ENCODE results near the gene MOCOS.

MOCOS gene

DNA sequence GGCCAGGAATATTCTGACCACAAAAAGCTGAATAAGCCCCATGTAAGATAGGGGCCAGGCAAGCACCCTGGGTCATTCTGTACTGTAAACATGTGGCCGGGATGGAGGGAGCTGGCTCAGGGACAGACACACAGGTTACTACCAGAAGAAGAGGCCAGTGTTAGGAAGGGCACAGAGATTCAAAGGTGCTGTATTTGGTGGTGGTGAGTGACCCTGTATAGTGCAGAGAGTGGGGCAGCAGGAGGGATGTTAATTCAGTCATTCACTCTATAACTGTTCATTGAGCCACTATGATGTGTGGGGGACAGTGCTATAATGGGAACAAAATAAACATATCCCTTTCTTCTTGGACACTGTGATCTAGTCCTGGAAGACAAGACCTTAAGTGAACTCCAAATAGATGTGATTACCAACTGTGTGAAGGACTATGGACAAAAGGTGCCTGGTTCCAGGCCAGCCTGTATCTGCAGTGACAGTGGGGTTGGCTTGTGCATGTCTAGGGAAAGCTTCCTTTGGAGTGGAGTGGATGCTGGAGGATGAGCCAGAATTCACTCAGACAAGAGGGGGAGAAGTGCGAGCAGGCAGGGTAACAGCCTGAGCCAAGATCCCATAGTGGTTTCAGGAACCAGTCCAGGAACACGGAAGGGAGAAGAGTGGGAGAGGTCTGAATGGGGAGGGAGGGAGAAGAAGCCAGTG, 8.3 kb downstream of the MOCOS start:
- POLR2A ChIA-PET = no interaction called here
- Histone ChIP-seq H3K36me3 (ENCODE audit: control insufficient read depth in 2 of 2, insufficient read depth in 1 of 2, low read length in 2 of 2) (peaks cover 0 to 12% of the 10 kb centered on the region in 2 experiments; a peak in 1 of 3 replicates), H3K9me3 (ENCODE audit: control insufficient read depth, insufficient read depth, low read depth, low read length) (no peaks in the 10 kb centered on the region), H3K27ac (ENCODE audit: extremely low read depth, low read depth, low read length) (no peak overlapping the region), H3K4me3 (ENCODE audit: low read depth, low read length) (no peak overlapping the region), H3K4me1 (ENCODE audit: control insufficient read depth, insufficient read depth, low read length) (no peaks in the 10 kb centered on the region)
- TF ChIP-seq ZNF302 (tag by site-specific recombination; IDR thresholded peaks at IDR 0.05; ENCODE audit: low read depth) = no peak
- TF ChIP-seq HOXD13 (CRISPR knock-in tag; IDR thresholded peaks at IDR 0.05; ENCODE audit: borderline replicate concordance) = no peak
- no peak for TF ChIP-seq ZNF433 (tag by site-specific recombination; IDR thresholded peaks at IDR 0.05; ENCODE audit: low read depth)
- no peak for TF ChIP-seq ZNF837 (tag by site-specific recombination; IDR thresholded peaks at IDR 0.05)
- TF ChIP-seq, protein P1, sequence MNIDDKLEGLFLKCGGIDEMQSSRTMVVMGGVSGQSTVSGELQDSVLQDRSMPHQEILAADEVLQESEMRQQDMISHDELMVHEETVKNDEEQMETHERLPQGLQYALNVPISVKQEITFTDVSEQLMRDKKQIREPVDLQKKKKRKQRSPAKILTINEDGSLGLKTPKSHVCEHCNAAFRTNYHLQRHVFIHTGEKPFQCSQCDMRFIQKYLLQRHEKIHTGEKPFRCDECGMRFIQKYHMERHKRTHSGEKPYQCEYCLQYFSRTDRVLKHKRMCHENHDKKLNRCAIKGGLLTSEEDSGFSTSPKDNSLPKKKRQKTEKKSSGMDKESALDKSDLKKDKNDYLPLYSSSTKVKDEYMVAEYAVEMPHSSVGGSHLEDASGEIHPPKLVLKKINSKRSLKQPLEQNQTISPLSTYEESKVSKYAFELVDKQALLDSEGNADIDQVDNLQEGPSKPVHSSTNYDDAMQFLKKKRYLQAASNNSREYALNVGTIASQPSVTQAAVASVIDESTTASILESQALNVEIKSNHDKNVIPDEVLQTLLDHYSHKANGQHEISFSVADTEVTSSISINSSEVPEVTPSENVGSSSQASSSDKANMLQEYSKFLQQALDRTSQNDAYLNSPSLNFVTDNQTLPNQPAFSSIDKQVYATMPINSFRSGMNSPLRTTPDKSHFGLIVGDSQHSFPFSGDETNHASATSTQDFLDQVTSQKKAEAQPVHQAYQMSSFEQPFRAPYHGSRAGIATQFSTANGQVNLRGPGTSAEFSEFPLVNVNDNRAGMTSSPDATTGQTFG (tag by site-specific recombination; IDR thresholded peaks at IDR 0.05; ENCODE audit: borderline replicate concordance) = no peak
- TF ChIP-seq ZNF791 (tag by site-specific recombination; IDR thresholded peaks at IDR 0.05) = no peak
- no peak for TF ChIP-seq ZFP69B (tag by site-specific recombination; IDR thresholded peaks at IDR 0.05)
- no peak for TF ChIP-seq ZNF404 (tag by site-specific recombination; IDR thresholded peaks at IDR 0.05)
- CTCF ChIA-PET = no interaction called here

DNA sequence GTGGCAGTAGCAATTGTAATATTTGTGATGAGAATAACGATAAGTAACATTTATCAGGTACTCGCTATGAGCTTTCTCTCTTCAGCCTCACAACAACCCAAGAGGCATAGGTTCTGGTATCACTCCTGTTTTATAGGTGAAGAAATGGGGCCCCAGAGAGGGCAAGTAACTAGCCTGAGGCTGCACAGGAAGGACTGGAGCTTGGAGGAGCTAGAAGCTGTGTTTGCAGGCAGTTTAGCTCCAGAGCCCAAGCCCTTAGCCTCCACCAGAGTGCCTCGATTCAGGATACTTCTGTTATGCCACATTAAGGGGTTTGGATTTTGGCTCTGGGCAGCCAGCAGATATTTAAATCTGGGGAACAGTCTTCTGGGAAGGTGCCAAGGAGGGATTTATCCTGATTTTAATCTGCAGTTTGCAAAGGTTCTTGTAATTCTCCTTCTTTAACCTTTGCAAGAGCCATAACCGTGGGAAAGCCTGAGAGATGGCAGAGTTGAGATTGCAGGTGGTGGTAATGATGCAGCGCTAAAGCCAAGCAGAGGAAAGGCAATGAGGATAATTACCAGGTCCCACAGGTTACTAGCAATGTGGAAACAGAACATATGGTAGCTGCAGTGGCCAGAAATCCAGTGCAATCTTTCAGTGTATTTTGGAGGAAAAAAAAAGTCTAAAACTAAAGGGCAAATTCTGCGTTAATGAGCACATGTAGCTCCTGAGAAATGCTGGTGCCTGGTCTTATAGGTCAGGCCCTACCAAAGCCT, 9.1 kb downstream of the MOCOS start:
- no peaks in the 10 kb centered on the region for H3K9me3 ChIP-seq (ENCODE audit: control insufficient read depth, insufficient read depth, low read depth, low read length)
- ChIA-PET CTCF (interaction anchor here (1.3 kb wide), 1 partner anchor 88 kb away, joined by 4 read pairs; no protein-coding TSS in a partner anchor), POLR2A (no interaction called here)
- TF ChIP-seq ZNF37A (tag by site-specific recombination; IDR thresholded peaks at IDR 0.05) = no peak
- no peak for TF ChIP-seq SCRT1 (tag by site-specific recombination; IDR thresholded peaks at IDR 0.05; ENCODE audit: borderline replicate concordance)
- TF ChIP-seq, protein P2, sequence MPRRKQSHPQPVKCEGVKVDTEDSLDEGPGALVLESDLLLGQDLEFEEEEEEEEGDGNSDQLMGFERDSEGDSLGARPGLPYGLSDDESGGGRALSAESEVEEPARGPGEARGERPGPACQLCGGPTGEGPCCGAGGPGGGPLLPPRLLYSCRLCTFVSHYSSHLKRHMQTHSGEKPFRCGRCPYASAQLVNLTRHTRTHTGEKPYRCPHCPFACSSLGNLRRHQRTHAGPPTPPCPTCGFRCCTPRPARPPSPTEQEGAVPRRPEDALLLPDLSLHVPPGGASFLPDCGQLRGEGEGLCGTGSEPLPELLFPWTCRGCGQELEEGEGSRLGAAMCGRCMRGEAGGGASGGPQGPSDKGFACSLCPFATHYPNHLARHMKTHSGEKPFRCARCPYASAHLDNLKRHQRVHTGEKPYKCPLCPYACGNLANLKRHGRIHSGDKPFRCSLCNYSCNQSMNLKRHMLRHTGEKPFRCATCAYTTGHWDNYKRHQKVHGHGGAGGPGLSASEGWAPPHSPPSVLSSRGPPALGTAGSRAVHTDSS (tag by site-specific recombination; IDR thresholded peaks at IDR 0.05) = no peak
- no peak overlapping the region for H3K4me3 ChIP-seq (ENCODE audit: low read depth, low read length)
- peaks cover 0 to 18% of the 10 kb centered on the region in 2 experiments; a peak in 1 of 3 replicates for H3K36me3 ChIP-seq (ENCODE audit: control insufficient read depth in 2 of 2, insufficient read depth in 1 of 2, low read length in 2 of 2)
- no peaks in the 10 kb centered on the region for H3K4me1 ChIP-seq (ENCODE audit: control insufficient read depth, insufficient read depth, low read length)
- H3K27ac ChIP-seq (ENCODE audit: extremely low read depth, low read depth, low read length) = no peak overlapping the region

DNA sequence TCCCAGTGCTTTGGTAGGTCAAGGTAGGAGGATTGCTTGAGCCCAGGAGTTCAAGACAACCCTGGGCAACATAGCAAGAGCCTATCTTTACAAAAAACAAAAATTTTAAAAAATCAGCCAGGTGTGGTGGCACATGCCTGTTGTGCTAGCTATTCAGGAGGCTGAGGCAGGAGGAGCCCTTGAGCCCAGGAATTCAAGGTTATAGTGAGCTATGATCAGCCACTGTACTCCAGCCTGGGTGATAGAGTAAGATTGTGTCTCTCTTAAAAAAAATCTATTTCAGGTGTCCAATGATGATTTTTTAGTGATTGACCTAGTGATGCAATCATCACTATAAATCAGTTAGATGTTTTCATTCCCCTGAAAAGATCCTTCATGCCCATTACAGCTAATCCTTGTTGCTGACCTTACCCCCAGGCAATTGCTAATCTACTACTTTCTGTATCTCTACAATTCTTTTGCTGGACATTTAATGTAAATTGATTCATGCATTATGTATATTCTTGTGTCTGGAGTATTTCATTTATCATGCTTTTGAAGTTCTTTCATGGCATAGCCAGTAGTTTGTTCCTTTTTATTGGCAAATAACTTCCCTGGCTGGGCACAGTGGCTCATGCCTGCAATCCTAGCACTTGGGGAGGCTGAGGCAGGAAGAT, 10.3 kb downstream of the MOCOS start:
- ChIA-PET POLR2A (interaction anchor here (0.5 kb wide), 1 partner anchor 56 kb away, joined by 7 read pairs; no protein-coding TSS in a partner anchor), CTCF (interaction anchor here (1.3 to 1.4 kb wide), 2 partner anchors 87 to 180 kb away, joined by 3 to 4 read pairs; no protein-coding TSS in a partner anchor)
- Histone ChIP-seq H3K9me3 (ENCODE audit: control insufficient read depth, insufficient read depth, low read depth, low read length) (no peaks in the 10 kb centered on the region), H3K4me3 (ENCODE audit: low read depth, low read length) (no peak overlapping the region), H3K27ac (ENCODE audit: extremely low read depth, low read depth, low read length) (no peak overlapping the region), H3K4me1 (ENCODE audit: control insufficient read depth, insufficient read depth, low read length) (no peaks in the 10 kb centered on the region), H3K36me3 (ENCODE audit: control insufficient read depth in 2 of 2, insufficient read depth in 1 of 2, low read length in 2 of 2) (peaks cover 0 to 18% of the 10 kb centered on the region in 2 experiments; a peak in 1 of 3 replicates)
- TF ChIP-seq ZFP41 (tag by site-specific recombination; IDR thresholded peaks at IDR 0.05; ENCODE audit: borderline replicate concordance) (no peak), GLI4 (tag by site-specific recombination; IDR thresholded peaks at IDR 0.05) (no peak), ZFP37 (tag by site-specific recombination; IDR thresholded peaks at IDR 0.05) (no peak), SP7 (tag by site-specific recombination; IDR thresholded peaks at IDR 0.05) (no peak), BCL11A (tag by site-specific recombination; IDR thresholded peaks at IDR 0.05; ENCODE audit: low read depth) (no peak), ZNF624 (tag by site-specific recombination; IDR thresholded peaks at IDR 0.05) (no peak)
- TF ChIP-seq, protein P3, sequence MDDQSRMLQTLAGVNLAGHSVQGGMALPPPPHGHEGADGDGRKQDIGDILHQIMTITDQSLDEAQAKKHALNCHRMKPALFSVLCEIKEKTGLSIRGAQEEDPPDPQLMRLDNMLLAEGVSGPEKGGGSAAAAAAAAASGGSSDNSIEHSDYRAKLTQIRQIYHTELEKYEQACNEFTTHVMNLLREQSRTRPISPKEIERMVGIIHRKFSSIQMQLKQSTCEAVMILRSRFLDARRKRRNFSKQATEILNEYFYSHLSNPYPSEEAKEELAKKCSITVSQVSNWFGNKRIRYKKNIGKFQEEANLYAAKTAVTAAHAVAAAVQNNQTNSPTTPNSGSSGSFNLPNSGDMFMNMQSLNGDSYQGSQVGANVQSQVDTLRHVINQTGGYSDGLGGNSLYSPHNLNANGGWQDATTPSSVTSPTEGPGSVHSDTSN (CRISPR knock-in tag; IDR thresholded peaks at IDR 0.05) = no peak
- TF ChIP-seq, protein P4, sequence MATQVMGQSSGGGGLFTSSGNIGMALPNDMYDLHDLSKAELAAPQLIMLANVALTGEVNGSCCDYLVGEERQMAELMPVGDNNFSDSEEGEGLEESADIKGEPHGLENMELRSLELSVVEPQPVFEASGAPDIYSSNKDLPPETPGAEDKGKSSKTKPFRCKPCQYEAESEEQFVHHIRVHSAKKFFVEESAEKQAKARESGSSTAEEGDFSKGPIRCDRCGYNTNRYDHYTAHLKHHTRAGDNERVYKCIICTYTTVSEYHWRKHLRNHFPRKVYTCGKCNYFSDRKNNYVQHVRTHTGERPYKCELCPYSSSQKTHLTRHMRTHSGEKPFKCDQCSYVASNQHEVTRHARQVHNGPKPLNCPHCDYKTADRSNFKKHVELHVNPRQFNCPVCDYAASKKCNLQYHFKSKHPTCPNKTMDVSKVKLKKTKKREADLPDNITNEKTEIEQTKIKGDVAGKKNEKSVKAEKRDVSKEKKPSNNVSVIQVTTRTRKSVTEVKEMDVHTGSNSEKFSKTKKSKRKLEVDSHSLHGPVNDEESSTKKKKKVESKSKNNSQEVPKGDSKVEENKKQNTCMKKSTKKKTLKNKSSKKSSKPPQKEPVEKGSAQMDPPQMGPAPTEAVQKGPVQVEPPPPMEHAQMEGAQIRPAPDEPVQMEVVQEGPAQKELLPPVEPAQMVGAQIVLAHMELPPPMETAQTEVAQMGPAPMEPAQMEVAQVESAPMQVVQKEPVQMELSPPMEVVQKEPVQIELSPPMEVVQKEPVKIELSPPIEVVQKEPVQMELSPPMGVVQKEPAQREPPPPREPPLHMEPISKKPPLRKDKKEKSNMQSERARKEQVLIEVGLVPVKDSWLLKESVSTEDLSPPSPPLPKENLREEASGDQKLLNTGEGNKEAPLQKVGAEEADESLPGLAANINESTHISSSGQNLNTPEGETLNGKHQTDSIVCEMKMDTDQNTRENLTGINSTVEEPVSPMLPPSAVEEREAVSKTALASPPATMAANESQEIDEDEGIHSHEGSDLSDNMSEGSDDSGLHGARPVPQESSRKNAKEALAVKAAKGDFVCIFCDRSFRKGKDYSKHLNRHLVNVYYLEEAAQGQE (tag by site-specific recombination; IDR thresholded peaks at IDR 0.05) = no peak
